Stimulated activated naive CD4-positive, alpha-beta T cell treated with Interleukin-2 at 50 U/mL for 16 hours (primary cell): ENCODE measurements around the gene GPC6.

ENCODE experiments used
- DNase-seq: peaks from one replicate; lab custom pipeline; 2025; lab: John Stamatoyannopoulos, UW

Gene GPC6

DNA sequence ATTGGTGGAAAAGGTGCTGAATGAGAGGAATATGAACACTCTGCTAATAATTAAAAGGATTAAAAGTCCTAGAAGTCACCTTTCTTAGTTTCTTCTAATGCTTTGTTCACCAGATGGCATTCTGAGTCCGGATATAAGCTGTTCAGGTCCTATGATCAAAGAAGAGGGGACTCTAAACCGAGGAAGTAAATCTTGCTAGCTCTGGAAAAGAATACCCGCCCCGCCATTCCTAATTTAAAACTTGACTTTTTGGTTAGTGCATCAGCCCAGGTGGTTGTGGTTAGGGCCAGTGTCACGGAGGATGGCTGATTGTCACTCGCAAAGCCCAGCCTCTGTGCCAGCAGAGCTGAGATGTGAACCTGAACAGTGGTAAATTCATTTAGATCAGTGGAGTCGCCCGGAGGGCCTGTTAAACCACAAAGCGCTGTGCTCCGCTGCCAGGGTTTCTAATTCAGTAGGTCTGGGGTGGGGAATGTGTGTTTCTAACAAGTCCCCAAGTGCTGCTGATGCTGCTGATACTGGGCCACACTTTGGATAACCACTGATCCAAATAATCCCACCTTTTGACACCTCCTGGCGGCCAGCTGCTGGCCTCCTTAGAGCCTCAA is 827.5 kb downstream of the GPC6 start:
- DNase-seq = no peak

- no peak for DNase-seq
Measured at GRCh38 chr13:94056362-94056990, 829.9 kb downstream of the GPC6 start.

GRCh38 chr13:94057618-94058186 is 831.1 kb downstream of the GPC6 start:
- no peak for DNase-seq

- no peak for DNase-seq
Measured at GRCh38 chr13:94058821-94059360, 832.3 kb downstream of the GPC6 start.

DNA sequence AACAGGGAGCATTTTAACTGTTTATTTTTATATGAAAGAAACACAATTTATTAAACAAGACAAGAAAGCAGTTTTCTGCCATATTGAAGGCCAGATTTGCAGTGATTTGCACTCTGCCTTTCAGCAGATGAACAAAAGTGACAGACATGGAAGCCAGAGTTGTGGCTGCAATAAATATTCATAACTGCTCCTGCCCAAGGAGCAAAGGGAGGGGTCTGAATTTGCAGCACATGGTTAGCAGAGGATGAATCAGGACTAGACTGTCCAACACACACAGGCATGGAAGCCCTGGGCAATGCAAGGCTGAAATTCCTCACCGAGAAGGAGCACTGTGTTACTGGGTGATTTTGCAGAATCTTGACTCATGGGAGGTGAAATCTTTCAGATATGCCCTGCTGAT is 834.7 kb downstream of the GPC6 start:
- no peak for DNase-seq

DNA sequence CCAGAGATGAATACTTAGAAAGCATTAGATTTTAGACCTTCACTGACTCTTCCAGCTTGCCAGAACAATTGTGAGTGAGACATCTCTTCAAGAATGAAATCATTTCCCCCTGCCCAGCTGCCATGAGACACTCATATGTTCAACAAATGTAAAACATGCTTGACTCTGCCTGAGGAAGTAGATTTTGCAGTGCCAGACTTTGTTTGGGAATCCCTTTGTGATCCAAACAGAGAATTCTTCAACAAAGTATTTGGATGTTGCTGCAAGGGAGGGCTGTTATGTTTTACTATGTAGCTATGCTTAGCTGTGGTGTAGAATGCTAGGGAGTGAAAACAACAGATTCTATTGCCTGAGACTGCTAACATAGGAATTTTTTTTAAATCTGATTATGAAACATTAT is 836.5 kb downstream of the GPC6 start:
- DNase-seq = no peak

GRCh38 chr13:94063848-94064247 is 837.2 kb downstream of the GPC6 start:
- no peak for DNase-seq

DNA sequence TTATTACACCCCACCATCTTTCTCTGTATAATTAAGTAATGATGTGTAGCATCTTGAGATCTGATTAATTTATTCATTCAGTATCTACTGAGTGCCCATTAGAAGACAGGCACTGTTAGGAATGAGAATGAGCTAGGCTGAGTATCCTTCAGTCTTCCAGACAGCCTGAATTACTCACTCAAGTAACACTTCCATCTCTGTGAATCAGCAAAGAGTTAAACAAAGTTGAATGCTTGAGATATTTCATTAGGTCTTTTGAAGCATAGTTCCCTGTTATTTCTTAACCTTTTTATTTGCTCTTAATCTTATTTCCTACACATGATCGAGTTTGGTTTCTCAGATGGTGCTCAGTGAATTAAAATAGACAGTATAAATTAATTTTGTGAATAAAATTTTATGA is 839.1 kb downstream of the GPC6 start:
- no peak for DNase-seq

DNA sequence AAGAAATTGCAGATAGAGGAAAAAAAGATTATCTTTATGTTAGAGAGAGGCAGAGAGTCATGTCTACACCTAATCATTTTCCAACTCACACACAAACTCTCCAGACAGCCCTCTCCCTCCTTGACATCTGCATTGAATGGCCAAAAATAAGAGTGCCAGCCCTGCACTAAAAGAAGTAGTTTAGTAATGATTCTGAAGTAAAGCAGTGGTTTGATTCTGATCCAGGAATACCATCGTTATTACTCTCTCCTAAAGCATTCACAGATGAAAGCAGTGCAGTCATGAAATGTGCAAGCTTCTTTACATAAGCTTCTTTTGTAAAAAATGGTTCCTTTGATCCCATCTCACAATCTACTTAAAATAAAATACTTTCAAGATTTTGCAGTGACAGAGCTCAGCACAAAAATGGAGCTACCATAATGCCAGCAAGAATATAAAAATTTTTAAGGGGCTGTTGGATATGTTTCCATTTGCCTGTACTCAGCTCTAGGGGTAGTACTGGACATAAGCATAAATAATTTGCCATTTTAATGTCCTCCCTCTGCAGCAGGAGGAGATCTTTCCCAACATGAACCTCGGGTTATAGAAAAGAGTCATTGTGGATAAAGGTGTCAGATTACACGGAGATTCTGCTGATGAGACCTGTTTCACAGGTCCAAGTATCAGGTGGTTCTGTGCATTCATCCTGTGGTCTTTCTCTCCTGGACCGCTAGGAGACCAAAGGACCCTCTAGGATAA is 846.6 kb downstream of the GPC6 start:
- DNase-seq = no peak

- no peak for DNase-seq
Measured at GRCh38 chr13:94079876-94080275, 853.3 kb downstream of the GPC6 start.

DNA sequence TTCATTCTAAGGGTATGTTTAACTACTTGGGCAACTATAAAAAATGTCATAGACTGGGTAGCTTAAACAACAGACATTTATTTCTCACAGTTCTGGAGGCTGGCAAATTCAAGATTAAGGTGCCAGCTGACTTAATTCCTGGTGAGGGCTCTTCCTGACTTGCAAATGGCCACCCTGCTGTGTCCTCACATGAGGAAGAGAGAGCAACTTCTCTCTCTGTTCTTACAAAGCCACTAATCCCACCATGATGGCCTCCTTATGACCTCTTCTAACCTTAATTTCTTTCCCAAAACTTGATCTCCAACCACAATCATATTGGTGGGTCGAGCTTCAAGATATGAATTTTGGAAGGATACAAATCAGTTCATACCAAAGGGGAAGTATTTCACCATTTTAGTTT is 853.9 kb downstream of the GPC6 start:
- no peak for DNase-seq

DNA sequence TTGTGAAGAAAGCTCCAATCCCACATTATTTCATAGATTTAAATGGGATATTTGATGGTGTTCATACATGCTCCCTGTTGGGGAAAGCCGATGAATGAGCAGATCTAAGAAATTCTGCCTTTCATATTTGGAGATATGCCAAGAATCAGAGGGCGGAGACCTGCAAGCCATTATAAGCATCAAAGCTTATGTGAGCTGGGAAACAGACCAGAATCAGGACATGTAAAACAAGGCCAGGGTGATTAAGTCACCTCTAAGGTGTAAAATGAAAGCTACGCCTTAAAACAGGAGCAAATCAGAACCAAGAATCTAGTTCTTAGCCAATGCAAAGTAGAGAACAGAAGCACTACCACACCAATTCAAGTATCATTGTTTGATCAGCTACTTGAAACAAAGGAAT is 860.5 kb downstream of the GPC6 start:
- DNase-seq = no peak

DNA sequence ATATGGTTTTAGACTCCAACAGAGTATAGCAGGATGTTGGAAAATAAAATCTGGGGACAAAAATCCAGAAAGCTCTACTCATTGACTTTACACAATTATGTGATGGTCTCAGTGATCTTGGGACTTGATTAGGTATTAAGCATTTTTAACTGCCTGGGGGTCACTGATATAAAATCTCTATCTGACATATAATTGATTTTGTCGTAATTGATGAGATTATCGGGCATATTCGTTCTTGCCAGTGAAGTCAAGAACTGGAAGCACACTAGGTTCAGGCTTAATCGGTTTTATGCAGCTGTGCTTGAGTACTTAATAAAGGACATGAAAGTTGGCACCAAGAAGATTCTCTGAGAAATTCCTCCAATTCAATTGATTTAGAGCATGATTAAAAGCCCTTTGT is 862.1 kb downstream of the GPC6 start:
- no peak for DNase-seq

- DNase-seq = no peak
Measured at GRCh38 chr13:94090773-94091480, 864.3 kb downstream of the GPC6 start.

GRCh38 chr13:94093652-94094315 is 867.2 kb downstream of the GPC6 start:
- no peak for DNase-seq

- no peak for DNase-seq
Measured at GRCh38 chr13:94109715-94110374, 883.2 kb downstream of the GPC6 start.

DNA sequence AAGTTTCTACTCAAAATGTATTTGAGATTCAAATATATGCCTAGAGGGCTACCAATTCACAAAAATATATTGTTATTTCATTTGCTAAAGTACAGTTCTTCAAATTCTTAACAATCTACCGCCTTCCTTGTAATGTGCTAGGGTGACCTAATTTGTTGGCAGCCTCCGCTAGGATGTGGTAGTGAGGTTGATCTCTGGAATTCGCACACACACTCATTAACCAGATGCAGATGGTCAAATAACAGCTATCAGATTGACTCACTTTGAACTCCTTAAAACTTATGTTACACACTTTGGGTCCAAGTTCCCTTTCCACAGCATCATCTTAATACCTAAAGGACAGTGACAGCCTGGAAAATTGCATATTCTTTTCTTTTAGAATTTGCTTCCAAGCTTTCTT is 885.6 kb downstream of the GPC6 start:
- DNase-seq = no peak

- no peak for DNase-seq
Measured at GRCh38 chr13:94112731-94113130, 886.1 kb downstream of the GPC6 start.

GRCh38 chr13:94113245-94113644 is 886.6 kb downstream of the GPC6 start:
- DNase-seq = no peak

- no peak for DNase-seq
Measured at GRCh38 chr13:94114166-94114565, 887.6 kb downstream of the GPC6 start.

DNA sequence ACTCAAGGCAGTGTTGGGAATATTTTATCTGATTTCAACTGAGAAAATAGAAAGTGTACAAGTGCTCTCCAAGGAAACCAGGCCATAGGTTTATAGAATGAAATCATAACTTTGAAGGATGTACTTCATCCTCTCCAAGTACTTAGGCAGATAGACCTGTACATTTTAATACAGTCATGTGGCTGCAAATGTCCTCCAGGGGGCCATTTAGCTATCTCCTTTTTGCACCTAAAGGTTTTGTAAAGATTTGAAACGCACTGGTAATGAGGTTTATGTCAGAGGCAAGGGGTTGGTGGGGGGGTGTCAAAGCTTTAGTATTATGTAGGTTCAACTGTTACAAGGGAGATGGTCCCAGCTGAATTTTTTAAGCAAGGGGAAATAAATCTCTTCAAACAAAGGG is 888.4 kb downstream of the GPC6 start:
- DNase-seq = no peak
